Activated T-cell treated with anti-CD3 and anti-CD28 coated beads, Interleukin-2, amount 50 U/mL, for 4 hours (primary cell): ENCODE measurements around the gene IL17D. TPM values are rescaled to one million over a fixed set of nuclear protein-coding genes. Genes with fewer than 3 reads are reported as not detected.
"Not testable (repeated sequence)": the region's sequence is repeated elsewhere in the genome, so short reads cannot be mapped to it uniquely, and the experiment has no call there.

Experiments used
- ATAC-seq, 2 donors: fragments of 200-7000 bp; cut with Tn5 transposase; one replicate each; pipeline ENCODE4 v1.10.0; 2021
- DNase-seq: peaks from one replicate; pipeline ENCODE4 v3.0.0-alpha.2; 2020
- H3K27me3 Mint-ChIP-seq: one replicate; pipeline ENCODE4 v1.8.0; 2021; ENCODE audit warnings: low read depth, mixed read lengths
- H3K36me3 Mint-ChIP-seq: one replicate; pipeline ENCODE4 v1.8.0; 2022; ENCODE audit warnings: mixed read lengths; ENCODE audit not compliant: insufficient read depth
- H3K4me1 Mint-ChIP-seq: one replicate; pipeline ENCODE4 v1.8.0; 2021; ENCODE audit warnings: low read depth, mixed read lengths
- H3K4me3 Mint-ChIP-seq: one replicate; pipeline ENCODE4 v1.8.0; 2021; ENCODE audit warnings: mild to moderate bottlenecking, moderate library complexity, mixed read lengths
- H3K9me3 Mint-ChIP-seq: one replicate; pipeline ENCODE4 v1.8.0; 2021; ENCODE audit warnings: mixed read lengths
- total RNA-seq, 3 donors: library from RNA; stranded (reverse); gene quantifications; one replicate each; pipeline ENCODE4 v1.2.1, GENCODE V29; 2021

The IL17D gene
- total RNA-seq, 3 donors from 2014 or later = 0.82 to 1.3 (median 1.0) TPM

- H3K27me3 Mint-ChIP-seq, H3K4me1 Mint-ChIP-seq, ATAC-seq, DNase-seq, H3K4me3 Mint-ChIP-seq, H3K9me3 Mint-ChIP-seq: not testable (repeated sequence)
- H3K36me3 Mint-ChIP-seq = peaks cover 21% of the 10 kb centered on the region
Observed at GRCh38 chr13:20681481-20681880, 22.0 kb upstream of the IL17D start.

GRCh38 chr13:20682061-20682460, 21.4 kb upstream of the IL17D start:
- no peak for DNase-seq
- Mint-ChIP-seq H3K27me3 (no peaks in the 10 kb centered on the region), H3K9me3 (no peaks in the 10 kb centered on the region), H3K36me3 (peaks cover 19% of the 10 kb centered on the region), H3K4me1 (no peaks in the 10 kb centered on the region), H3K4me3 (no peak overlapping the region)
- ATAC-seq = no peak

DNA sequence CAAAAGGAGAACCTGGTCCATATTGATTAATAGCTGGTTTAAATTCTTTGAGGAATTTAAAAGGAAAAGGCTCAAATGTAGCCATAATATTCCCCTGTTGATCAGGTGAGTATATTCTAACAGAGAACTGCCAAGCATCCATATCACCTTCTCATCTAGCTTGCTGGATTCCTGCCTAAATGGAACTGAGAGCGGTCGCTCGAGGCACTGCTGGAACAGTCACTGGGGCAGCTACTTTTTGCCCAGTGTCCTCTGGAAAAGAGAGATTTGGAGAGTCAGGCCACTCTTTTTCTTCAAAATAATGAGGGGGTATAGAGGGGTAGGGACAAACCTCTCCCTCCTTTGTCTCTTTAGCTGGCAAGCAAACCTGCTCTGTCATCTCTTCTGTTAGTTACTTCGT, 19.5 kb upstream of the IL17D start:
- Mint-ChIP-seq H3K27me3 (no peaks in the 10 kb centered on the region), H3K4me3 (no peak overlapping the region), H3K9me3 (no peaks in the 10 kb centered on the region), H3K36me3 (peaks cover 21% of the 10 kb centered on the region), H3K4me1 (no peaks in the 10 kb centered on the region)
- ATAC-seq = no peak
- DNase-seq = no peak

GRCh38 chr13:20684546-20684945, 19.0 kb upstream of the IL17D start:
- peaks cover 21% of the 10 kb centered on the region for H3K36me3 Mint-ChIP-seq
- ATAC-seq = no peak
- H3K4me1 Mint-ChIP-seq = no peaks in the 10 kb centered on the region

GRCh38 chr13:20685092-20685491, 18.4 kb upstream of the IL17D start:
- Mint-ChIP-seq H3K36me3 (peaks cover 21% of the 10 kb centered on the region), H3K27me3 (no peaks in the 10 kb centered on the region)
- no peak for ATAC-seq

More at GRCh38 chr13:20684546-20684945, 19.0 kb upstream of the IL17D start:
- Mint-ChIP-seq H3K9me3 (no peaks in the 10 kb centered on the region), H3K4me3 (no peak overlapping the region), H3K27me3 (no peaks in the 10 kb centered on the region)
- DNase-seq = no peak

GRCh38 chr13:20686167-20686566, 17.3 kb upstream of the IL17D start:
- DNase-seq = no peak
- peaks cover 12% of the 10 kb centered on the region for H3K36me3 Mint-ChIP-seq
- ATAC-seq = no peak
- no peak overlapping the region for H3K4me3 Mint-ChIP-seq
- H3K27me3 Mint-ChIP-seq = no peaks in the 10 kb centered on the region
- H3K4me1 Mint-ChIP-seq = no peaks in the 10 kb centered on the region
- H3K9me3 Mint-ChIP-seq = no peaks in the 10 kb centered on the region

More at GRCh38 chr13:20685092-20685491, 18.4 kb upstream of the IL17D start:
- Mint-ChIP-seq H3K9me3 (no peaks in the 10 kb centered on the region), H3K4me3 (no peak overlapping the region), H3K4me1 (no peaks in the 10 kb centered on the region)
- no peak for DNase-seq

DNA sequence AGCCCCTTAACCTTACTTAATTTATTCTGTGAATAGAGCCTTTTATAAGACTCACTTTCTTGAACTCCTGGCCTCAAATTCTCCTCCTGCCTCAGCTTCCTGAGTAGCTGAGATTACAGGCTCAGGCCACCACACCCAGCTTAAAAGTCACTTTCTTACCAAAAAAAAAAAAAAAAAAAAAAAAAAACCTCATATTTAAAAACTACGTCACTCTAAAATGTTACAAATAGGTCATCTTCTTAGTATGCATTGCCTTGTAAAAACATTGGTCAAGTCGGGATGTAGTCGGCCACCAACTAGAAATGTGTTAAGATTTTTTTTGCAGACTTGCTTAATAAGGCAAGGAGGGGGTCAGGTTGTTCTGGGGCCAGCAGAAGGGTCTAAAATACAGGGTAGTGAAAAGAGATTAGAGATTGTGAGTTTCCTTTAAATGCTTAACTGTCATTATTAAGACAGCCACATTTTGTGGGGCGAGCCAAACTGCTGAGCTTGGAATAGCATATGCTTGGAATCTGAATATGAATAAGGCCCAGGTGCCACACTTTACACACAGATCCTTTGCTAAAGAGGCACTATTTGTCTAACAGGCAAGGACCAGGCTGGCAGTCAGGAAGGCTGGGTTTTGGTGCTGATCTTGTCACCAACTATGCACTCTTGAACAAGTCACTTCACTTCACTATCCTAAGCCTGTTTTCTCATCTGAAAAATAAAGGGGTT, 16.5 kb upstream of the IL17D start:
- Mint-ChIP-seq H3K27me3 (no peaks in the 10 kb centered on the region), H3K4me1 (no peaks in the 10 kb centered on the region), H3K9me3 (no peaks in the 10 kb centered on the region), H3K36me3 (peaks cover 12% of the 10 kb centered on the region), H3K4me3 (no peak overlapping the region)
- ATAC-seq (no peak), DNase-seq (no peak)

DNA sequence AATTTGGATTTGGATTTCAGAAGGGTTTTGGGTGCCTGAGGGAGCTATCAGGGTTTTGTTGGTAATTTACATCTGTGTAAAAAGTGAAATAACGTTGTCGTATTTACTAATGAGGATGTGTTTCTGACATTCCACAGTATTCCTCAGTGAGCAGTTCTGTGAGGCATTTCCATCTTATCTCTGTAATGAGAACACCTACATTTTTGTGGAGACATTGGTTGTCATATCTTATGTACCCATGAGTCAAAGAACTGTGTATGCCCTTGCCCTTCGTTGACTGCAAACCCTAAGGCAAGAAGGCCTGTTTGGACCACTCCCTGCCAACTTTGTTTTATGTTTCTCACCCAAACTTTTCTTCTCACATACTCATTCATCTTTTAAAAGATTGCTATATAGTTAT, 14.2 kb upstream of the IL17D start:
- Mint-ChIP-seq H3K9me3 (no peaks in the 10 kb centered on the region), H3K36me3 (peaks cover 6% of the 10 kb centered on the region), H3K4me3 (no peak overlapping the region), H3K4me1 (no peaks in the 10 kb centered on the region), H3K27me3 (peaks cover 2% of the 10 kb centered on the region)
- no peak for DNase-seq
- no peak for ATAC-seq

DNA sequence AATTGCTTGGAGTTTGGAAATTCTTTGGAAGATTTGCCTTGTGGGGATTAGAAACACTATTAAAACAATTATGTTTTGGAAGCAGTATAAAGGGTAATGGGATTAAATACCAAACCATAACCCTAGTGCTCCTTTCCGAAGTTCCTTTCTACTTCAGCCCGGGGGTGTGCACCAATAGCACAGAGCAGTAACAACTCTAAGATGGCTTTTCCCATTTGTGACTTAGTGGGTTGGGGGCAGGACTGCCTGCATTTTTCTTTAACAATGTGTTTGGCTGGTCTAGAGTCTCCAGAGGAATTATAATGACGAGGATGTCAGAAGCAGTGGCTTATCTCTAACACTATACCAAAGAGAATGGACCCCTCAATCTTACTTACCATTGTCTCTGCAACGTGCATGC, 11.9 kb upstream of the IL17D start:
- Mint-ChIP-seq H3K27me3 (peaks cover 8% of the 10 kb centered on the region), H3K36me3 (peaks cover 2% of the 10 kb centered on the region), H3K4me1 (no peaks in the 10 kb centered on the region), H3K9me3 (no peaks in the 10 kb centered on the region), H3K4me3 (no peak overlapping the region)
- ATAC-seq = no peak
- DNase-seq = no peak

DNA sequence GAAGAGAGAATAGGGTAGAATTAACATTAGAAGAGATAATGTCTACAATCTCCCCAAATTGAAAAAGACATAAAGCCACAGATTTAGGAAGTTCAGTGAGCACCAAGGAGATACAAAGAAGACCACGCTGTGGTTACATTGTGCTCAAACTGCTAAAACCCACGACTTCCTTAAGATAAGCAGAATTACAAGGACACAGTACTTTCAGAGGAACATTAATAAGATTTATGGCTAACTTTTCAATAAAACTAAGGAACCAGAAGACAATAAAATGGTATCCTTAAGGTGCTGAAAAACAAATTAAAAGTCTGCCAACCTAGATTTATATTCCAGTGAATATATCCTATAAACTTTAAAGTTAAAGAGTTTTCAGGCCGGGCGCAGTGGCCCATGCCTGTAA, 7.4 kb upstream of the IL17D start:
- no peak for ATAC-seq
- H3K4me3 Mint-ChIP-seq = no peak overlapping the region
- H3K27me3 Mint-ChIP-seq = peaks cover 29% of the 10 kb centered on the region
- H3K9me3 Mint-ChIP-seq = no peaks in the 10 kb centered on the region
- H3K4me1 Mint-ChIP-seq = no peaks in the 10 kb centered on the region
- H3K36me3 Mint-ChIP-seq = no peaks in the 10 kb centered on the region
- no peak for DNase-seq

- peaks cover 36% of the 10 kb centered on the region for H3K27me3 Mint-ChIP-seq
Observed at GRCh38 chr13:20699715-20700114, 3.8 kb upstream of the IL17D start.

DNA sequence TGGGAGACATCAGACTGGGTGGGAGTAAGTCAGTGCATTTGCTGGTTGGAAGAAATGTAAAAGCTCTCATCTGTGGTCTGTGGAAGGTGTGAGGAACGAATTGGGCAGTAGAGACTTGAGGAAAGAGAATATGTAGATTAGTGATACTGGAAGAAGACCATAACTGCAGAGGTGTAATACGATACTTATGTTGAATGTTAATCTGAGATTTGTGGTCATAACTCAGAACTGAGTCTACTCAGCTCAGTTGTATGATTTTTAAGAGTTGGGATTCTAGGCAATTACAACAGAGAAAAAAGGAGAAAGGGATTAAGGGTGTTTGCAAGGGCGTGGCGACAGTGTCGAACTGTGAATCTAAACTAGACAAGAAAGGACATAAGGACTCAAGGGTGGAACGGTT, 3.2 kb upstream of the IL17D start:
- no peak for ATAC-seq
- Mint-ChIP-seq H3K9me3 (no peaks in the 10 kb centered on the region), H3K36me3 (no peaks in the 10 kb centered on the region), H3K27me3 (peaks cover 36% of the 10 kb centered on the region), H3K4me1 (peaks cover 7% of the 10 kb centered on the region), H3K4me3 (no peak overlapping the region)
- DNase-seq = no peak

More at GRCh38 chr13:20699715-20700114, 3.8 kb upstream of the IL17D start:
- Mint-ChIP-seq H3K9me3 (no peaks in the 10 kb centered on the region), H3K4me1 (peaks cover 7% of the 10 kb centered on the region), H3K4me3 (no peak overlapping the region), H3K36me3 (no peaks in the 10 kb centered on the region)
- DNase-seq = no peak
- no peak for ATAC-seq

GRCh38 chr13:20701461-20701860, 2.0 kb upstream of the IL17D start:
- Mint-ChIP-seq H3K27me3 (peaks cover 30% of the 10 kb centered on the region), H3K36me3 (no peaks in the 10 kb centered on the region), H3K4me3 (no peak overlapping the region), H3K4me1 (peaks cover 7% of the 10 kb centered on the region), H3K9me3 (no peaks in the 10 kb centered on the region)
- ATAC-seq (no peak), DNase-seq (no peak)

DNA sequence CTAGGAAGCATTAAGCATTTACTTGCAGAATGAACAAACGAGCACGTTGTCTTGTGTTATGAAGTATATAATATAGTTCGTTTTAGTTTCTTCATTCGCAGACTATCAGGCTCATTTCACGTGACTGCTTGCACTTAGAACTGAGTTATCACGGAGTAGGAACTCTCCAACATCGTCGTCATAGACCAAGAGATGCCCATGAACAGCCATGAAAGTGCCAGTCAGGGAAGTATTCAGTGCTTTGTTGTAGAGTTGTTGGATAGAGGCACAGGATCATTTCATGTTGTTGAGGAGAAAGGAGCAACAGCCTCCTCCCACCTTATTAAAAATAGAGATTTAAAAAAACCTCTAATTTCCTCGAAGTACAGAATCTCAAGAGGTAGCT, 977 bp upstream of the IL17D start:
- Mint-ChIP-seq H3K4me3 (peak overlapping the region; percentile 90), H3K4me1 (peaks cover 7% of the 10 kb centered on the region), H3K27me3 (peaks cover 30% of the 10 kb centered on the region), H3K9me3 (no peaks in the 10 kb centered on the region), H3K36me3 (no peaks in the 10 kb centered on the region)
- ATAC-seq (no peak), DNase-seq (no peak)

DNA sequence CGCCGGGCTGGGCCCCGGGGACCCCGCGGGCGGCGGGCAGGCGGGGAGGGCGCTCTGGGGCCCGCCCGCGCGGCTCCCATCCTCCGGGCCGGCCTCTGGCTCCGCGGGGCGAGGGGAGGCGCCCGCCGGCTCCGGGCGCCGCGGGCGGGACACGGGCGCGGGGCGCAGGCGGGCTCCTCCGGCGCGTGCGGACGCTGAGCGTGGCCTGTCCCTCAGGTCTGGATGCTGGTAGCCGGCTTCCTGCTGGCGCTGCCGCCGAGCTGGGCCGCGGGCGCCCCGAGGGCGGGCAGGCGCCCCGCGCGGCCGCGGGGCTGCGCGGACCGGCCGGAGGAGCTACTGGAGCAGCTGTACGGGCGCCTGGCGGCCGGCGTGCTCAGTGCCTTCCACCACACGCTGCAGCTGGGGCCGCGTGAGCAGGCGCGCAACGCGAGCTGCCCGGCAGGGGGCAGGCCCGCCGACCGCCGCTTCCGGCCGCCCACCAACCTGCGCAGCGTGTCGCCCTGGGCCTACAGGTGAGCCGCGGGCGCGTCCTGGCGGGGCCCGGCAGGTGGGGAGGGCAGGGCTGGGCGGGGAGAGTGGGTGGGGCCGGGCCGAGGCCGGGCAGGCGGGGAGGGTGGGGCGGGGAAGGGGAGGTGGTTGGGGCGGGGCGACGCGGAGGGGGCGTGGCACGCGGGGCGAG, 420 bp downstream of the IL17D start:
- Mint-ChIP-seq H3K27me3 (peaks cover 24% of the 10 kb centered on the region), H3K9me3 (no peaks in the 10 kb centered on the region), H3K36me3 (no peaks in the 10 kb centered on the region), H3K4me1 (peaks cover 7% of the 10 kb centered on the region), H3K4me3 (no peak overlapping the region)
- DNase-seq = peak; percentile 67
- peak; percentile 89 to 92 for ATAC-seq
